Neural progenitor cell (in vitro differentiated cells): Measurements from ENCODE around the gene EYS.

Source experiments
- CTCF ChIP-seq: fragments of 200-600 bp; sonication (generic); IDR thresholded peaks from 2 replicates; pipeline ENCODE4 v1.5.1; 2017; ENCODE audit warnings: antibody characterized with exemption, mild to moderate bottlenecking
- EZH2 ChIP-seq: fragments of 200-600 bp; sonication (generic); IDR thresholded peaks from 2 replicates; pipeline ENCODE4 v1.6.1; 2017; ENCODE audit warnings: antibody characterized with exemption, mild to moderate bottlenecking, moderate library complexity
- EZH2phosphoT487 ChIP-seq: fragments of 200-600 bp; sonication (generic); IDR thresholded peaks from 2 replicates; pipeline ENCODE4 v1.6.1; 2017; ENCODE audit warnings: antibody characterized with exemption

GRCh38 chr6:64811119-64811518 is 895.9 kb downstream of the EYS start:
- TF ChIP-seq CTCF (no peak), EZH2 (no peak), EZH2phosphoT487 (no peak)
